HepG2 (cell line): ENCODE measurements around the gene EML2. TPM values are rescaled to one million over a fixed set of nuclear protein-coding genes. Genes with fewer than 3 reads are reported as not detected.
A peak's percentile ranks its signal among the peaks of the same experiment; 100 is the strongest.

ENCODE experiments used
- MAFG ChIP-seq: sonication (generic); formaldehyde crosslinking; IDR thresholded peaks from 2 replicates; pipeline ENCODE4 v1.5.1; 2020; ENCODE audit warnings: mild to moderate bottlenecking, missing genetic modification reagents
- NFKB2 ChIP-seq: sonication (generic); formaldehyde crosslinking; IDR thresholded peaks from 2 replicates; pipeline ENCODE4 v1.4.0; 2020; ENCODE audit warnings: missing genetic modification reagents, borderline replicate concordance
- NFYB ChIP-seq: sonication (generic); formaldehyde crosslinking; IDR thresholded peaks from 2 replicates; pipeline ENCODE4 v1.4.0; 2020; ENCODE audit warnings: missing genetic modification reagents
- ZBTB38 ChIP-seq: sonication (generic); formaldehyde crosslinking; IDR thresholded peaks from 2 replicates; pipeline ENCODE4 v1.5.1; 2020; ENCODE audit warnings: mild to moderate bottlenecking, missing genetic modification reagents
- ZNF629 ChIP-seq: sonication (generic); formaldehyde crosslinking; conservative IDR thresholded peaks from 2 replicates; pipeline ENCODE4 v1.5.0; 2020; ENCODE audit warnings: missing genetic modification reagents
- ZNF776 ChIP-seq: sonication (generic); formaldehyde crosslinking; IDR thresholded peaks from 2 replicates; pipeline ENCODE4 v1.4.0; 2020; ENCODE audit warnings: mild to moderate bottlenecking, missing genetic modification reagents
- polyA plus RNA-seq, 8 experiments: library from polyadenylated mRNA; depleted of rRNA in 3 of 8; stranded (reverse) in 7 of 8; unstranded in 1 of 8; fragments of >200 nt; fragmentation: Illumina TruSeq in 4 of 8; extraction: Trizol in 4 of 8; gene quantifications; 2 replicates each; pipeline versions ENCODE4 v1.2.1 to v1.2.3, GENCODE V29; 2011 to 2016; ENCODE audit warnings: low read depth in 4 of 8, missing spikeins in 1 of 8, mixed read lengths in 1 of 8; ENCODE audit not compliant: insufficient read depth in 1 of 8
- total RNA-seq, 5 experiments: library from RNA; depleted of rRNA; stranded (reverse); fragments of >200 nt; fragmentation: Illumina TruSeq; extraction: Trizol; gene quantifications; 2 replicates each; pipeline ENCODE4 v1.2.3, GENCODE V29; 2016; ENCODE audit warnings: low read depth in 1 of 5
- TF ChIP-seq, protein P1 (sequence below): sonication (generic); formaldehyde crosslinking; IDR thresholded peaks from 2 replicates; pipeline ENCODE4 v1.4.0; 2020; ENCODE audit warnings: missing genetic modification reagents, borderline replicate concordance
- TF ChIP-seq, protein P2 (sequence below): sonication (generic); formaldehyde crosslinking; IDR thresholded peaks from 2 replicates; pipeline ENCODE4 v1.5.0; 2020; ENCODE audit warnings: missing genetic modification reagents, mild to moderate bottlenecking, borderline replicate concordance
- TF ChIP-seq, protein P3 (sequence below): sonication (generic); formaldehyde crosslinking; IDR thresholded peaks from 2 replicates; pipeline ENCODE4 v1.4.0; 2020; ENCODE audit warnings: mild to moderate bottlenecking, missing genetic modification reagents

EML2 gene
- total and polyA plus RNA-seq, 2 of the 13 experiments (the other 11 are each of a cell fraction or from before 2014, with no cell fraction given) = 7.3 to 12.9 TPM

DNA sequence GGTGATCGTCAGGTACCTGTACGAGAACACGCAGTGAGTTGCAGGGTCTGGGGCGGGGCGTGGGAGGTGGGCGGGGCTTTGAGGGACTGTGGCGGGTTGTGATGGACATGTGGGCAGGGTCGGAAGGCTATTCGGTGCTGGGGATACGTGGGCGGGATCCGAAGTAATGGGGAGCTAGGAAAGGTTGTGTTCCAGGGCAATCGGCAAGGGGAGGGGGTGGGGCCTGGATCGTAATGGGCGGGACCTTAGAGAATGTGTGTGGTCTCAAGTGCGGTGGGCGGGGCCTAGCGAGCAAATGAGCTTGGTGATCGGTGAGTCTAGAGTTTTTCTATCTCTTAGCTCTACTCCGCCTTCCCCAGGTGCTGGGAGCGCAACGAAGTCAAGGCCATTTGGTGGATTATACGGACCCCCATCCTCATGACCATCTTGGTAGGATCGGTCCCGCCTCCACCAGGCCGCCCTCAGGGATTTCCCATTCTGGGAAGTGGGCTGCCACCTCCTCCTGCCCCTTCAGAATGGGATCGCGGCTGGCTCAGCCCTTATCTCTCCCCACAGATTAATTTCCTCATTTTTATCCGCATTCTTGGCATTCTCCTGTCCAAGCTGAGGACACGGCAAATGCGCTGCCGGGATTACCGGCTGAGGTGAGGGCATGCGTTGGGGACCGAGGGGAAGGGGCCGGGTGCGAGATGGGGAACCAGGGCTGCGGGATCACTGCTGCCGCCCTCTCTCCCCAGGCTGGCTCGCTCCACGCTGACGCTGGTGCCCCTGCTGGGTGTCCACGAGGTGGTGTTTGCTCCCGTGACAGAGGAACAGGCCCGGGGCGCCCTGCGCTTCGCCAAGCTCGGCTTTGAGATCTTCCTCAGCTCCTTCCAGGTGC is 38.4 kb upstream of the EML2 start (continued):
- TF ChIP-seq ZBTB38 (CRISPR knock-in tag) (peak; percentile 13; the same call in 1 of the 2 replicates), NFYB (CRISPR knock-in tag) (0 out of 2 replicates have a peak, but pooled peaks have one; percentile 46), ZNF776 (CRISPR knock-in tag) (no peak), ZNF629 (CRISPR knock-in tag) (0 out of 2 replicates have a peak, but pooled peaks have one; percentile 20), MAFG (CRISPR knock-in tag) (no peak), NFKB2 (CRISPR knock-in tag) (peak; percentile 30; the same call in 1 of the 2 replicates)
- TF ChIP-seq, protein P1, sequence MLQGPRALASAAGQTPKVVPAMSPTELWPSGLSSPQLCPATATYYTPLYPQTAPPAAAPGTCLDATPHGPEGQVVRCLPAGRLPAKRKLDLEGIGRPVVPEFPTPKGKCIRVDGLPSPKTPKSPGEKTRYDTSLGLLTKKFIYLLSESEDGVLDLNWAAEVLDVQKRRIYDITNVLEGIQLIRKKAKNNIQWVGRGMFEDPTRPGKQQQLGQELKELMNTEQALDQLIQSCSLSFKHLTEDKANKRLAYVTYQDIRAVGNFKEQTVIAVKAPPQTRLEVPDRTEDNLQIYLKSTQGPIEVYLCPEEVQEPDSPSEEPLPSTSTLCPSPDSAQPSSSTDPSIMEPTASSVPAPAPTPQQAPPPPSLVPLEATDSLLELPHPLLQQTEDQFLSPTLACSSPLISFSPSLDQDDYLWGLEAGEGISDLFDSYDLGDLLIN = no peak
- TF ChIP-seq, protein P2, sequence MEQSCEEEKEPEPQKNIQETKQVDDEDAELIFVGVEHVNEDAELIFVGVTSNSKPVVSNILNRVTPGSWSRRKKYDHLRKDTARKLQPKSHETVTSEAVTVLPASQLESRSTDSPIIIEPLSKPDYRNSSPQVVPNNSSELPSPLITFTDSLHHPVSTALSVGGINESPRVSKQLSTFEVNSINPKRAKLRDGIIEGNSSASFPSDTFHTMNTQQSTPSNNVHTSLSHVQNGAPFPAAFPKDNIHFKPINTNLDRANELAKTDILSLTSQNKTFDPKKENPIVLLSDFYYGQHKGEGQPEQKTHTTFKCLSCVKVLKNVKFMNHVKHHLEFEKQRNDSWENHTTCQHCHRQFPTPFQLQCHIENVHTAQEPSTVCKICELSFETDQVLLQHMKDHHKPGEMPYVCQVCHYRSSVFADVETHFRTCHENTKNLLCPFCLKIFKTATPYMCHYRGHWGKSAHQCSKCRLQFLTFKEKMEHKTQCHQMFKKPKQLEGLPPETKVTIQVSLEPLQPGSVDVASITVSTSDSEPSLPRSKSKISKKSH (CRISPR knock-in tag) = 0 out of 2 replicates have a peak, but pooled peaks have one; percentile 51
- TF ChIP-seq, protein P3, sequence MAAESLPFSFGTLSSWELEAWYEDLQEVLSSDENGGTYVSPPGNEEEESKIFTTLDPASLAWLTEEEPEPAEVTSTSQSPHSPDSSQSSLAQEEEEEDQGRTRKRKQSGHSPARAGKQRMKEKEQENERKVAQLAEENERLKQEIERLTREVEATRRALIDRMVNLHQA (CRISPR knock-in tag) = no peak
- TF ChIP-seq, all 625 proteins: peak for 29
